GM12878 (cell line): Measurements from ENCODE around the gene MTMR6. TPM values are rescaled to one million over a fixed set of nuclear protein-coding genes. Genes with fewer than 3 reads are reported as not detected.

Source experiments
- ATAC-seq: fragments of 200-7000 bp; cut with Tn5 transposase; 3 replicates; pipeline ENCODE4 v1.9.1; 2020; ENCODE audit warnings: mild to moderate bottlenecking, moderate library complexity
- BruUV-seq: library from RNA; stranded (reverse); fragments of 400-500 nt; replicated peaks from 2 replicates; lab custom pipeline; 2021; lab: Mats Ljungman, UMichigan
- CTCF ChIA-PET: fragments of 300-600 bp; sonication (Branson Sonifier 250); formaldehyde crosslinking; extraction: SDS; loops from one replicate; lab custom pipeline; 2021; ENCODE audit warnings: inconsistent platforms; lab: Yijun Ruan, JAX
- POLR2A ChIA-PET: fragments of 350-600 bp; formaldehyde crosslinking; extraction: SDS; loops from one replicate; lab custom pipeline; 2021; ENCODE audit warnings: inconsistent platforms; lab: Charles Lee
- RAD21 ChIA-PET: fragments of 300-600 bp; sonication (Branson Sonifier 250); formaldehyde crosslinking; loops from one replicate; lab custom pipeline; 2023; ENCODE audit warnings: antibody characterized with exemption; ENCODE audit not compliant: unreplicated experiment; lab: Charles Lee
- SMC1A ChIA-PET: fragments of 300-600 bp; sonication (Branson Sonifier 250); formaldehyde crosslinking; loops from one replicate; lab custom pipeline; 2023; ENCODE audit not compliant: unreplicated experiment, uncharacterized antibody; lab: Charles Lee
- DNase-seq: peaks from one replicate; pipeline ENCODE4 v3.0.0-alpha.2; 2011; ENCODE audit warnings: low read depth, low spot score
- FAIRE-seq: peaks from 3 replicates; lab custom pipeline; 2011; peaks lifted over from hg19 to GRCh38; lab: Jason Lieb, UNC
- H2AFZ ChIP-seq: 2 replicates; pipeline ENCODE4 v1.6.0; 2011; ENCODE audit warnings: low read depth, low read length, control low read depth; ENCODE audit not compliant: control insufficient read depth
- H3K27ac ChIP-seq: 2 replicates; pipeline ENCODE4 v1.5.1; 2011; ENCODE audit warnings: control low read depth; ENCODE audit not compliant: control insufficient read depth, insufficient read depth
- H3K27me3 ChIP-seq, 2 experiments: replicated peaks in 1 of 2; 2 replicates each; pipeline versions ENCODE4 v1.6.0 to v1.6.1; 2011; ENCODE audit warnings: low read length in 1 of 2; ENCODE audit not compliant: control insufficient read depth in 2 of 2, insufficient read depth in 2 of 2
- H3K36me3 ChIP-seq, 2 experiments: 2 replicates each; pipeline ENCODE4 v1.5.1; 2011; ENCODE audit warnings: low read length in 1 of 2; ENCODE audit not compliant: control insufficient read depth in 2 of 2, insufficient read depth in 2 of 2
- H3K4me1 ChIP-seq: 2 replicates; pipeline ENCODE4 v1.6.1; 2011; ENCODE audit warnings: mild to moderate bottlenecking, low read length, moderate library complexity, mixed read lengths; ENCODE audit not compliant: control insufficient read depth, insufficient read depth
- H3K4me2 ChIP-seq: 2 replicates; pipeline ENCODE4 v1.6.0; 2011; ENCODE audit warnings: control low read depth; ENCODE audit not compliant: control insufficient read depth, insufficient read depth
- H3K4me3 ChIP-seq: fragments of 200-600 bp; sonication (generic); 2 replicates; pipeline ENCODE4 v1.5.1; 2016
- H3K79me2 ChIP-seq: 2 replicates; pipeline ENCODE4 v1.6.0; 2011; ENCODE audit warnings: low read length; ENCODE audit not compliant: control insufficient read depth, insufficient read depth
- H3K9ac ChIP-seq: 2 replicates; pipeline ENCODE4 v1.8.0; 2011; ENCODE audit warnings: low read length, control low read depth, mixed read lengths; ENCODE audit not compliant: control insufficient read depth, insufficient read depth
- H3K9me3 ChIP-seq: replicated peaks from 3 replicates; pipeline ENCODE4 v1.5.1; 2011; ENCODE audit warnings: mild to moderate bottlenecking, low read length; ENCODE audit not compliant: control insufficient read depth, insufficient read depth
- H4K20me1 ChIP-seq: 2 replicates; pipeline ENCODE4 v1.6.0; 2011; ENCODE audit not compliant: control insufficient read depth, insufficient read depth
- BACH1 ChIP-seq: fragments of 450-650 bp; IDR thresholded peaks from 2 replicates; pipeline ENCODE4 v1.6.1; 2017; ENCODE audit warnings: mild to moderate bottlenecking, borderline replicate concordance
- CHD1 ChIP-seq: IDR thresholded peaks from 2 replicates; pipeline ENCODE4 v1.6.1; 2012; ENCODE audit warnings: low read depth, low read length, improper control_type of control experiment
- EED ChIP-seq: sonication (generic); IDR thresholded peaks from 2 replicates; pipeline ENCODE4 v1.6.1; 2016; ENCODE audit warnings: antibody characterized with exemption, low read depth
- LARP7 ChIP-seq: fragments of 450-650 bp; IDR thresholded peaks from 2 replicates; pipeline ENCODE4 v1.6.1; 2017; ENCODE audit warnings: mild to moderate bottlenecking
- NBN ChIP-seq: fragments of 450-650 bp; IDR thresholded peaks from 2 replicates; pipeline ENCODE4 v1.6.1; 2016
- NFXL1 ChIP-seq: fragments of 450-650 bp; IDR thresholded peaks from 2 replicates; pipeline ENCODE4 v1.6.1; 2017; ENCODE audit warnings: antibody characterized with exemption, mild to moderate bottlenecking, borderline replicate concordance
- NFYB ChIP-seq: IDR thresholded peaks from 2 replicates; pipeline ENCODE4 v1.6.1; 2011; ENCODE audit warnings: low read depth, mild to moderate bottlenecking, low read length, improper control_type of control experiment, moderate library complexity; ENCODE audit not compliant: insufficient read depth
- SREBF1 ChIP-seq: IDR thresholded peaks from 2 replicates; pipeline ENCODE4 v1.6.1; 2012; ENCODE audit warnings: mild to moderate bottlenecking, low read length
- STAT3 ChIP-seq: IDR thresholded peaks from 2 replicates; pipeline ENCODE4 v1.6.1; 2011; ENCODE audit warnings: low read depth, low read length, improper control_type of control experiment
- SUPT20H ChIP-seq: IDR thresholded peaks from 2 replicates; pipeline ENCODE4 v1.6.1; 2011; ENCODE audit warnings: low read depth, mild to moderate bottlenecking, low read length, moderate library complexity, borderline replicate concordance; ENCODE audit not compliant: control insufficient read depth
- TBL1XR1 ChIP-seq: IDR thresholded peaks from 2 replicates; pipeline ENCODE4 v1.6.1; 2012; ENCODE audit warnings: low read depth, low read length, improper control_type of control experiment
- ZNF24 ChIP-seq: fragments of 450-650 bp; IDR thresholded peaks from 2 replicates; pipeline ENCODE4 v1.6.1; 2017; ENCODE audit warnings: antibody characterized with exemption, mild to moderate bottlenecking
- ZNF274 ChIP-seq: IDR thresholded peaks from one replicate; pipeline ENCODE4 v1.8.0; 2011; ENCODE audit not compliant: insufficient read length, insufficient read depth
- ZSCAN29 ChIP-seq: fragments of 450-650 bp; IDR thresholded peaks from 2 replicates; pipeline ENCODE4 v1.6.1; 2017; ENCODE audit warnings: mild to moderate bottlenecking, moderate library complexity
- WGBS: methylation state at CpG from one replicate; pipeline ENCODE4 v1.1.6; 2016; ENCODE audit warnings: low lambda C conversion rate; ENCODE audit not compliant: insufficient replicate concordance, insufficient coverage; ENCODE audit errors: missing lambda C conversion rate; 5-methylcytosine and 5-hydroxymethylcytosine counted together
- in situ Hi-C: fragments of 300-500 bp; cut with MboI; formaldehyde crosslinking; loops from 9 replicates; pipeline ENCODE4 v1.14.3; 2018; ENCODE audit warnings: mixed read lengths
- intact Hi-C: fragments of 100-400 bp; cut with micrococcal nuclease; formaldehyde crosslinking; loops from one replicate; pipeline ENCODE4 v1.14.2; 2022; ENCODE audit not compliant: unreplicated experiment
- polyA plus RNA-seq, 11 experiments: library from polyadenylated mRNA; depleted of rRNA in 4 of 11; unstranded in 6 of 11; stranded (reverse) in 5 of 11; fragments of >200 nt; fragmentation: Nextera tagmentation in 4 of 11; fragmentation: Illumina TruSeq in 1 of 11; extraction: Ambion mirVana in 4 of 11; extraction: Trizol in 1 of 11; gene quantifications; 1 replicate in 1 of 11; 2 replicates in 10 of 11; pipeline versions ENCODE4 v1.2.1 to v1.2.3, GENCODE V29; 2011 to 2016; ENCODE audit warnings: inconsistent platforms in 2 of 11, missing spikeins in 2 of 11, low read depth in 1 of 11
- total RNA-seq, 4 experiments: library from RNA; depleted of rRNA in 3 of 4; stranded (reverse); fragments of >200 nt in 3 of 4; fragmentation: Illumina TruSeq in 1 of 4; extraction: Trizol in 1 of 4; gene quantifications; 2 replicates each; pipeline versions ENCODE4 v1.2.1 to v1.2.3, GENCODE V29; 2013 to 2021
- TF ChIP-seq, protein P1 (sequence below): fragments of 450-650 bp; formaldehyde crosslinking; IDR thresholded peaks from 2 replicates; pipeline ENCODE4 v1.5.0; 2022; ENCODE audit warnings: mild to moderate bottlenecking, missing genetic modification characterization
- TF ChIP-seq, protein P2 (sequence below): fragments of 450-650 bp; IDR thresholded peaks from 2 replicates; pipeline ENCODE4 v1.6.1; 2016; ENCODE audit warnings: mild to moderate bottlenecking, moderate library complexity, borderline replicate concordance

The MTMR6 gene
- total and polyA plus RNA-seq, 10 of the 15 experiments (the other 5 are each of a cell fraction or from before 2014, with no cell fraction given), result 9.8 to 24.2 (median 16.0) TPM

DNA sequence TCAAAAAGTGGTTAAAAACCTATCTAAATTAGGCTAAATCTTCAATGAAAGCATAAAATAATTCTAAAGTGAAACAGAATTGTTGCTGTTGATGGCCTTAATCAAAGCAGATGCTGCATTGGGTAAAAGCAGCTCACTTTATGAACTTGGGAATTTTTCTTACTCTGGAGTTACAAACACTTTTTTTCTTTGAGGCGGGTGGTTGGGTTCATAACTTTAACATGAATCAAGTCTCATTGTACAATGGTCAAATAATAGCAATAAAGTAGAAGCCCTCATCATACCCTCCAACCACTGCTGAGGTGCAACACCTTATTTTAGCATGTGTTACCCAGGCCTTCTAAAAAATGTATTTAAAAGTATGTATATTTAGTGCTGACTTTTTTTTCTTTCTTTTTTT is 43.3 kb upstream of the MTMR6 start (continued):
- TF ChIP-seq SUPT20H, result no peak
- TF ChIP-seq ZNF24, result no peak
- TF ChIP-seq BACH1, result no peak
- no peak for TF ChIP-seq NFXL1

DNA sequence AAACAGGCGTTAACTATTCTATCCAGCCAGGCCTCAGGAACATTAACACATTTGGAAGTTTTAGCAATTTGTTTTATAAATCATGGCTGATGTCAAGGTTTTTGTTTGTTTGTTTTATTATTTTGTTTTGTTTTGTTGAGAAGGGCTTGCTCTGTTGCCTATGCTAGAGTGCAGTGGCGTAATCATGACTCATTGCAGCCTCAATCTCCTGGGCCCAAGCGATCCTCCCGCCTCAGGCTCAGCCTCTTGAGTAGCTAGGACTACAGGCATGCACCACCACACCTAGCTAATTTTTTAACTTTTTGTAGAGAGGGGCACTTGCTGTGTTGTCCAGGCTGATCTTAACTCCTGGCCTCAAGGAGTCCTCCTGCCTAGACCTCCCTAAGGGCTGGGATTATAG is 42.4 kb upstream of the MTMR6 start:
- H3K4me3 ChIP-seq, result no peak overlapping the region
- in situ Hi-C loops, result no loop called here
- CTCF ChIA-PET, result no interaction called here
- no peak overlapping the region for H2AFZ ChIP-seq
- BruUV-seq, result no TSS peak
- H3K9ac ChIP-seq, result no peak overlapping the region
- H3K4me2 ChIP-seq, result no peak overlapping the region
- 100% methylated on average over 4 of the region's 4 CpGs for WGBS
- FAIRE-seq (no peak), ATAC-seq (no peak), DNase-seq (no peak)
- H4K20me1 ChIP-seq, result no peaks in the 10 kb centered on the region
- no peaks in the 10 kb centered on the region for H3K27me3 ChIP-seq
- no peaks in the 10 kb centered on the region for H3K4me1 ChIP-seq
- H3K79me2 ChIP-seq, result no peaks in the 10 kb centered on the region
- SMC1A ChIA-PET, result no interaction called here
- POLR2A ChIA-PET, result no interaction called here
- RAD21 ChIA-PET, result no interaction called here
- H3K36me3 ChIP-seq, result peaks cover 3 to 32% of the 10 kb centered on the region in 2 experiments; a peak in 3 of 4 replicates
- intact Hi-C loops, result no loop called here
- H3K27ac ChIP-seq, result no peak overlapping the region
- TF ChIP-seq LARP7 (no peak), NFYB (no peak), STAT3 (no peak), EED (no peak), CHD1 (no peak), NBN (no peak), ZSCAN29 (no peak), SREBF1 (no peak), ZNF274 (no peak), TBL1XR1 (no peak)
- TF ChIP-seq, protein P1, sequence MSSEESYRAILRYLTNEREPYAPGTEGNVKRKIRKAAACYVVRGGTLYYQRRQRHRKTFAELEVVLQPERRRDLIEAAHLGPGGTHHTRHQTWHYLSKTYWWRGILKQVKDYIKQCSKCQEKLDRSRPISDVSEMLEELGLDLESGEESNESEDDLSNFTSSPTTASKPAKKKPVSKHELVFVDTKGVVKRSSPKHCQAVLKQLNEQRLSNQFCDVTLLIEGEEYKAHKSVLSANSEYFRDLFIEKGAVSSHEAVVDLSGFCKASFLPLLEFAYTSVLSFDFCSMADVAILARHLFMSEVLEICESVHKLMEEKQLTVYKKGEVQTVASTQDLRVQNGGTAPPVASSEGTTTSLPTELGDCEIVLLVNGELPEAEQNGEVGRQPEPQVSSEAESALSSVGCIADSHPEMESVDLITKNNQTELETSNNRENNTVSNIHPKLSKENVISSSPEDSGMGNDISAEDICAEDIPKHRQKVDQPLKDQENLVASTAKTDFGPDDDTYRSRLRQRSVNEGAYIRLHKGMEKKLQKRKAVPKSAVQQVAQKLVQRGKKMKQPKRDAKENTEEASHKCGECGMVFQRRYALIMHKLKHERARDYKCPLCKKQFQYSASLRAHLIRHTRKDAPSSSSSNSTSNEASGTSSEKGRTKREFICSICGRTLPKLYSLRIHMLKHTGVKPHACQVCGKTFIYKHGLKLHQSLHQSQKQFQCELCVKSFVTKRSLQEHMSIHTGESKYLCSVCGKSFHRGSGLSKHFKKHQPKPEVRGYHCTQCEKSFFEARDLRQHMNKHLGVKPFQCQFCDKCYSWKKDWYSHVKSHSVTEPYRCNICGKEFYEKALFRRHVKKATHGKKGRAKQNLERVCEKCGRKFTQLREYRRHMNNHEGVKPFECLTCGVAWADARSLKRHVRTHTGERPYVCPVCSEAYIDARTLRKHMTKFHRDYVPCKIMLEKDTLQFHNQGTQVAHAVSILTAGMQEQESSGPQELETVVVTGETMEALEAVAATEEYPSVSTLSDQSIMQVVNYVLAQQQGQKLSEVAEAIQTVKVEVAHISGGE, result no peak
- TF ChIP-seq, protein P2, sequence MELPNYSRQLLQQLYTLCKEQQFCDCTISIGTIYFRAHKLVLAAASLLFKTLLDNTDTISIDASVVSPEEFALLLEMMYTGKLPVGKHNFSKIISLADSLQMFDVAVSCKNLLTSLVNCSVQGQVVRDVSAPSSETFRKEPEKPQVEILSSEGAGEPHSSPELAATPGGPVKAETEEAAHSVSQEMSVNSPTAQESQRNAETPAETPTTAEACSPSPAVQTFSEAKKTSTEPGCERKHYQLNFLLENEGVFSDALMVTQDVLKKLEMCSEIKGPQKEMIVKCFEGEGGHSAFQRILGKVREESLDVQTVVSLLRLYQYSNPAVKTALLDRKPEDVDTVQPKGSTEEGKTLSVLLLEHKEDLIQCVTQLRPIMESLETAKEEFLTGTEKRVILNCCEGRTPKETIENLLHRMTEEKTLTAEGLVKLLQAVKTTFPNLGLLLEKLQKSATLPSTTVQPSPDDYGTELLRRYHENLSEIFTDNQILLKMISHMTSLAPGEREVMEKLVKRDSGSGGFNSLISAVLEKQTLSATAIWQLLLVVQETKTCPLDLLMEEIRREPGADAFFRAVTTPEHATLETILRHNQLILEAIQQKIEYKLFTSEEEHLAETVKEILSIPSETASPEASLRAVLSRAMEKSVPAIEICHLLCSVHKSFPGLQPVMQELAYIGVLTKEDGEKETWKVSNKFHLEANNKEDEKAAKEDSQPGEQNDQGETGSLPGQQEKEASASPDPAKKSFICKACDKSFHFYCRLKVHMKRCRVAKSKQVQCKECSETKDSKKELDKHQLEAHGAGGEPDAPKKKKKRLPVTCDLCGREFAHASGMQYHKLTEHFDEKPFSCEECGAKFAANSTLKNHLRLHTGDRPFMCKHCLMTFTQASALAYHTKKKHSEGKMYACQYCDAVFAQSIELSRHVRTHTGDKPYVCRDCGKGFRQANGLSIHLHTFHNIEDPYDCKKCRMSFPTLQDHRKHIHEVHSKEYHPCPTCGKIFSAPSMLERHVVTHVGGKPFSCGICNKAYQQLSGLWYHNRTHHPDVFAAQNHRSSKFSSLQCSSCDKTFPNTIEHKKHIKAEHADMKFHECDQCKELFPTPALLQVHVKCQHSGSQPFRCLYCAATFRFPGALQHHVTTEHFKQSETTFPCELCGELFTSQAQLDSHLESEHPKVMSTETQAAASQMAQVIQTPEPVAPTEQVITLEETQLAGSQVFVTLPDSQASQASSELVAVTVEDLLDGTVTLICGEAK, result no peak
- TF ChIP-seq, all 136 proteins: peak for 0
- H3K9me3 ChIP-seq, result no peaks in the 10 kb centered on the region
